HUES6 (cell line): ENCODE results near the gene HELZ2.
"Not testable (repeated sequence)": the region's sequence is repeated elsewhere in the genome, so short reads cannot be mapped to it uniquely, and the experiment has no call there.

Experiments used
- H3K27ac ChIP-seq: 2 replicates; pipeline ENCODE4 v1.7.0; 2013; ENCODE audit warnings: low read depth, mild to moderate bottlenecking, low read length, inconsistent platforms
- H3K27me3 ChIP-seq: 2 replicates; pipeline ENCODE4 v1.6.1; 2013; ENCODE audit warnings: low read length; ENCODE audit not compliant: control insufficient read depth, insufficient read depth
- H3K36me3 ChIP-seq: 2 replicates; pipeline ENCODE4 v1.6.1; 2013; ENCODE audit warnings: low read length; ENCODE audit not compliant: control insufficient read depth, insufficient read depth
- H3K4me1 ChIP-seq: 2 replicates; pipeline ENCODE4 v1.6.1; 2013; ENCODE audit warnings: low read length; ENCODE audit not compliant: control insufficient read depth, insufficient read depth
- H3K4me3 ChIP-seq: 2 replicates; pipeline ENCODE4 v1.5.1; 2013; ENCODE audit warnings: low read depth, low read length
- H3K9ac ChIP-seq: one replicate; pipeline ENCODE4 v1.6.1; 2013; ENCODE audit warnings: mild to moderate bottlenecking, low read length
- H3K9me3 ChIP-seq: 2 replicates; pipeline ENCODE4 v1.6.1; 2013; ENCODE audit warnings: low read depth, low read length; ENCODE audit not compliant: control insufficient read depth, insufficient read depth

HELZ2 gene

GRCh38 chr20:63574156-63574828, at the start of gene HELZ2:
TSS of gene HELZ2 (minus strand) at chr20:63574239. CDS start at chr20:63572385, 1,854 bp downstream.
- H3K9ac ChIP-seq: peak within 1 kb of the TSS; percentile 61
- H3K27ac ChIP-seq: no peak within 1 kb of the TSS
- H3K4me3 ChIP-seq: peak within 1 kb of the TSS; percentile 71
- H3K27me3 ChIP-seq: no peaks in the 10 kb centered on the region
- H3K9me3 ChIP-seq: no peaks in the 10 kb centered on the region
- H3K4me1 ChIP-seq: peaks cover 5% of the 10 kb centered on the region
- peaks cover 3% of the 10 kb centered on the region for H3K36me3 ChIP-seq

GRCh38 chr20:63622732-63623131, 48.7 kb upstream of the HELZ2 start:
- Histone ChIP-seq H3K27ac (no peak overlapping the region), H3K9me3 (no peaks in the 10 kb centered on the region), H3K9ac (peak overlapping the region; percentile 23), H3K36me3 (peaks cover 17% of the 10 kb centered on the region), H3K27me3 (no peaks in the 10 kb centered on the region), H3K4me3 (no peak overlapping the region), H3K4me1 (no peaks in the 10 kb centered on the region)

- H3K36me3 ChIP-seq: peaks cover 21% of the 10 kb centered on the region
- no peak overlapping the region for H3K9ac ChIP-seq
- no peak overlapping the region for H3K4me3 ChIP-seq
- no peaks in the 10 kb centered on the region for H3K9me3 ChIP-seq
- H3K4me1 ChIP-seq: no peaks in the 10 kb centered on the region
- no peaks in the 10 kb centered on the region for H3K27me3 ChIP-seq
- no peak overlapping the region for H3K27ac ChIP-seq
These were observed 48.1 kb upstream of the HELZ2 start for GRCh38 chr20:63622096-63622495.

- no peaks in the 10 kb centered on the region for H3K27me3 ChIP-seq
- H3K36me3 ChIP-seq: peaks cover 31% of the 10 kb centered on the region
- H3K27ac ChIP-seq: no peak overlapping the region
- no peaks in the 10 kb centered on the region for H3K4me1 ChIP-seq
- no peak overlapping the region for H3K4me3 ChIP-seq
- no peaks in the 10 kb centered on the region for H3K9me3 ChIP-seq
- H3K9ac ChIP-seq: no peak overlapping the region
These were observed 47.0 kb upstream of the HELZ2 start for GRCh38 chr20:63620991-63621390.

GRCh38 chr20:63619505-63619904, 45.5 kb upstream of the HELZ2 start:
- H3K4me3 ChIP-seq: no peak overlapping the region
- H3K4me1 ChIP-seq: no peaks in the 10 kb centered on the region
- H3K27ac ChIP-seq: no peak overlapping the region
- H3K27me3 ChIP-seq: no peaks in the 10 kb centered on the region
- H3K36me3 ChIP-seq: peaks cover 34% of the 10 kb centered on the region
- peak overlapping the region; percentile 37 for H3K9ac ChIP-seq
- 0 out of 2 replicates have a peak, but pooled peaks cover 7% of the 10 kb centered on the region for H3K9me3 ChIP-seq

GRCh38 chr20:63619086-63619485, 45.0 kb upstream of the HELZ2 start:
- H3K27ac ChIP-seq: no peak overlapping the region
- H3K4me3 ChIP-seq: no peak overlapping the region
- H3K4me1 ChIP-seq: no peaks in the 10 kb centered on the region
- peaks cover 34% of the 10 kb centered on the region for H3K36me3 ChIP-seq
- H3K9me3 ChIP-seq: 0 out of 2 replicates have a peak, but pooled peaks cover 7% of the 10 kb centered on the region
- H3K27me3 ChIP-seq: no peaks in the 10 kb centered on the region
- no peak overlapping the region for H3K9ac ChIP-seq

- H3K4me1 ChIP-seq: no peaks in the 10 kb centered on the region
- H3K9ac ChIP-seq: no peak overlapping the region
- peaks cover 34% of the 10 kb centered on the region for H3K36me3 ChIP-seq
- no peaks in the 10 kb centered on the region for H3K27me3 ChIP-seq
- no peak overlapping the region for H3K27ac ChIP-seq
- 0 out of 2 replicates have a peak, but pooled peaks cover 7% of the 10 kb centered on the region for H3K9me3 ChIP-seq
- no peak overlapping the region for H3K4me3 ChIP-seq
These were observed 44.4 kb upstream of the HELZ2 start for GRCh38 chr20:63618291-63618980.

- Histone ChIP-seq H3K4me1 (no peaks in the 10 kb centered on the region), H3K27ac (no peak overlapping the region), H3K4me3 (no peak overlapping the region), H3K9ac (no peak overlapping the region), H3K27me3 (no peaks in the 10 kb centered on the region), H3K9me3 (0 out of 2 replicates have a peak, but pooled peaks cover 7% of the 10 kb centered on the region), H3K36me3 (peaks cover 34% of the 10 kb centered on the region)
These were observed 43.8 kb upstream of the HELZ2 start for GRCh38 chr20:63617876-63618265.

GRCh38 chr20:63617092-63617875, 43.2 kb upstream of the HELZ2 start:
- Histone ChIP-seq H3K27me3 (no peaks in the 10 kb centered on the region), H3K9me3 (0 out of 2 replicates have a peak, but pooled peaks cover 7% of the 10 kb centered on the region), H3K4me3 (no peak overlapping the region), H3K36me3 (peaks cover 34% of the 10 kb centered on the region), H3K4me1 (no peaks in the 10 kb centered on the region), H3K27ac (no peak overlapping the region), H3K9ac (no peak overlapping the region)

GRCh38 chr20:63613863-63614594, 40.0 kb upstream of the HELZ2 start:
- not testable (repeated sequence) for H3K4me1 ChIP-seq

More at GRCh38 chr20:63613863-63614594, 40.0 kb upstream of the HELZ2 start:
- peaks cover 30% of the 10 kb centered on the region for H3K36me3 ChIP-seq
- not testable (repeated sequence) for H3K4me3 ChIP-seq, H3K9me3 ChIP-seq, H3K27me3 ChIP-seq, H3K27ac ChIP-seq, H3K9ac ChIP-seq
